NCI-H460 (cell line): ENCODE data around the gene NPEPL1. TPM values are rescaled to one million over a fixed set of nuclear protein-coding genes. Genes with fewer than 3 reads are reported as not detected.

Source experiments
- DNase-seq: peaks from one replicate; pipeline ENCODE4 v3.0.0-alpha.2; 2016; ENCODE audit warnings: low read depth; ENCODE audit errors: extremely low read depth
- total RNA-seq: library from RNA; depleted of rRNA; stranded (reverse); fragments of >200 nt; shearing (Covaris generic); gene quantifications from 2 replicates; pipeline ENCODE4 v1.2.3, GENCODE V29; 2014

Gene NPEPL1
- total RNA-seq, 1 experiment from 2014 or later = 20.9 TPM

DNA sequence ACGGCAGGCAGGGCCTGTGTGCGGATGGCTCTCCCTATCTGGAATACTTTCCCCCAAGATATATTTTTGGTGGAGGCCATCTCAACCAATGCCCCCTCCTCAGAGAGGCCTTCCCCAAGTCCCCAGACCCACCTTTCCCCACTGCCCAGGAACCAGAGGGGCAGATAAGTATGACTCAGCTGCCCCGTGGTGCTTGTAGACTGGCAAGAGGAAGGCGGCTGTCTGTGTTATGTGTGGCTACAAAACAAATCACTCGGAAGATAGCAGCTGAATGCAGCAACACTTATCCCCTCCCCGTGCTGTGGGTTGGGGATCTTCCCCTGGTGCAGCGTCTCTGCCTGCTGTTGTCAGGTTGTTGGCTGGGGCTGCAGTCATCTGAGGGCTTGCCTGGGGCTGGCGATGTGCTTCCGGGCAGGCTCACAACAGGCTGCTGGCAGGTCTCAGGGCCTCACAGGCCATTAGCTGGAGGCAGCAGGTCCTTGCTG, 7.1 kb downstream of the NPEPL1 start:
- DNase-seq = no peak

DNA sequence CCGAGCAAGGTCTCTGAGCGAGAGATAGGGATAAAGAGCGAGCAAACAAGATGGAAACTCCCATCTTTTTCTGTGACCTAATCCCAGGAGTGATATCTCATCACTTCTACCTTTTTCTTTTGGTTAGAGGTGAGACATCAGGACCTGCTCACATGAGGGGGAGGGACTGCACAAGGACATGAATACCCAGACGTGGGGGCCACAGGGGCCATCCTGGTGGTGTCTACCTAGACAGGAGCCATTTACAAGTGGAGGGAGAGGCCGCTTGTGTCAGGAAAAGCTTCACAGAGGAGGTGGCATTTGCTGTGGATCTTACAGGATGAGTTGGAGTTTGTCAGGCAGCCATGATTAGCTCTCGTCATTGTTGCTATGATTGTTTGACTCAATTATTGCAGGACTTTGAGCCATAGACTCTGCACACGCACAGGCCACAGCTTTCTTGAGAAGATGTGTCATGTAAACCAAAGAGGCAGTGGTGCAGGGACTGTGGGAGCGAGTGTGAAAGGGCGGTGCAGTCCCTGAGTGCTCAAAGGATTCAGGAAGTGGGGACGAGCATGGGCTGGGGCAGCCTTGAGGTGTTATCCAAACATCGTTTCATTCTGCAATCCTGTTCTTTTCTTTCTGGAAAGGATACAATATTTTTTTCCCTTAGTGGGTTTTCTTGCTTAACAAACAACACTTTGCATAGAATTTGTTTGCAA, 7.7 kb downstream of the NPEPL1 start:
- DNase-seq = no peak

DNA sequence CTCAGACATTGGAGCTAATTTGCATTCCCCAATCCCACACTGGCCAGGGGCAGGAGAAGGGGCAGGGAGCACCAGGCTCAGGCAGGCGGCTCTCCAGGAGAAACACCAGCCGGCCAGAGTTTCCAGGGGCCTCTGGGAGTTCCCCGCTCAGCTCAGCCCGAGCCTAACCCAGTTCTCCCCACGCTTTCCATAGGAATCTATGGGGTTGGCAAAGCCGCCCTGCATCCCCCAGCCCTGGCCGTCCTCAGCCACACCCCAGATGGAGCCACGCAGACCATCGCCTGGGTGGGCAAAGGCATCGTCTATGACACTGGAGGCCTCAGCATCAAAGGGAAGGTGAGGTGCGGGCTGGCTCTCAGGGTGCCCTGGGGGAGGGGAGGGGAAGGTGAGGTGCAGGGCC, 8.2 kb downstream of the NPEPL1 start:
- no peak for DNase-seq

DNA sequence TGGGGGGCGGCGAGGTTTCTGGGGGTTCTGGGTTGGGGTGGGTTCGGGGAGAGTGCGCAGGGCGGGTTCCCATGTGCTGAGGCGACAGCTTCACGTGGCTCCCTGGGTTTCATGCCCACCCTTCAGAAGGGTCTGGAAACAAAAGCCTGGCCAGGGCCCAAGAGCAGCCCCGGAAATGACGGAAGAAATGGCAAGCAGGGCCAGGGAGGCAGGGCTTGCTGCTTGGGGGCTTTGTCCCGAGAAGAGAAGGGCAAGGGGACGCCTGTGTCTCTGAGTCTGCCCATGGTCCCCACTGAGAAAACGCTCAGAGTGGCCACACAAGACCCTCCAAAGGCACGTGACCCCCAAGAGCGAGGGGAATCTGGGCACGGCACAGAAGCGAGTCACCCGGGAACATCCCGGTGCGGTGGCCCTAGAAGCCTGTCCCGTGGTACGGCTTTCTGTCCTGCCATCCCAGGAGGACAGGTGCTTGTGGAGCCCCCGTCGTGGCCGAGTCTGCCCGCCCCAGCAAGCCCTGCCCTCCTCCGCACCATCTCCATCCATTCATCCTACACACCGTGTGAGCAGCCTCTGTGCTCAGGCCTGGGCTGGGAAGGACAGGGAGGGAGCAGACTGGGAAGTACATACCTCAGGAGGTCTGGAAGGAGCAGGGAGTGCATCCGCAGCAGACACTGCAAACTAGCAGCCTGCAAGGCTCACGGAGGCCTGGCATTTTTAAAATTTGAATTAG, 9.0 kb downstream of the NPEPL1 start:
- DNase-seq = no peak

DNA sequence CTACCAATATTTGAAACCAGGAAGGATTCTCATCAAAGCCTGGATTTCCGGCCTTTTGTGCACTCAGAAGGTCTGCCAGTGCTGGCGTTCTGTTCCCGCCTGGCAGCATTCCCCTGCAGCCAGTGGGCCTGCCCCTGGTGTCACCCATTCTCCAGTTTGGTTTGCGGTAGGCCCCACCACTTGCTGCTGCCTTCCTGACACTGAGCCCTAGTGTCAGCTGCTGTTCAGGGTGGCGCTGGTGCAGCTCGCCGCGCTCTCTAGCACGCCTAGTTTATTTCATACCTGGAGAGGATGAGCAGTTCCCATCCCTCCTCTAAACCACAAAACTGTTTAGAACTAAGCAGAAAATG, 9.5 kb downstream of the NPEPL1 start:
- DNase-seq = no peak

DNA sequence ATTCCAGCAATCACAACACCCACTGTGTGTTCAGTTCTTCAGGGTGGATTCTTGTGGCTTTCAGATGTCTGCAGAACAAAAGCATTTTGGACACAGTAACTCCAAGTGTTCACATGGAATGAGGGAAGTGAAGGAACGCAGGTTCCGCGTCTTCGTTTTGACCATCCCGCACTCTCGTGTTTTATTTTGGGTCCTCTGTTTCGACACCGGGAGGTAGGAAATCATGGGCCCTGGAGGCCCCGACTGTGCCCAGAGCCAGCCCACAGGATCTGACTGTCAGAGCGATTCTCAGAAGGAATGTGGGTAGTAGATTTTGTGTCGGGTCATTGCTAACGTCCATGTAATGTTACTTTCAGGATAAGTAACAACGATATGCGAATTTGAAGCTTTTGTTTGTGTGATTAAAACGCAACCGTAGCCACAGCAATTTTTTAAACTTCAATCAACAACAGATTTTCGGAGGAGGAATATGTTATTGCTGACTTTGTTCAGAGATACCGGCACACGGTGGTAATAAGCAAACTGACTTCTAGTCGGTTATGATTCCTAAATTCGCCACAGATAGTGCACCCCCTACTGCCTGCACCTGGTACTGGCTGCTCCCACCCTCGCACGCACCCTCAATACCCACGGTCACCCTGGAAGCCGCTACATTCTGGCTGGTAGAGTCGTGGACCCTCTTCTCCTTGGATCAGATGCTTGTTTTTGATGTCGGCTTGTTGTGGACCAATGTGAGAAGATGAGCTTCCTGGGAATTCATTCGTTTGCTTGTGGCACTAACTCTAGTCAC, 10.5 kb downstream of the NPEPL1 start:
- no peak for DNase-seq

DNA sequence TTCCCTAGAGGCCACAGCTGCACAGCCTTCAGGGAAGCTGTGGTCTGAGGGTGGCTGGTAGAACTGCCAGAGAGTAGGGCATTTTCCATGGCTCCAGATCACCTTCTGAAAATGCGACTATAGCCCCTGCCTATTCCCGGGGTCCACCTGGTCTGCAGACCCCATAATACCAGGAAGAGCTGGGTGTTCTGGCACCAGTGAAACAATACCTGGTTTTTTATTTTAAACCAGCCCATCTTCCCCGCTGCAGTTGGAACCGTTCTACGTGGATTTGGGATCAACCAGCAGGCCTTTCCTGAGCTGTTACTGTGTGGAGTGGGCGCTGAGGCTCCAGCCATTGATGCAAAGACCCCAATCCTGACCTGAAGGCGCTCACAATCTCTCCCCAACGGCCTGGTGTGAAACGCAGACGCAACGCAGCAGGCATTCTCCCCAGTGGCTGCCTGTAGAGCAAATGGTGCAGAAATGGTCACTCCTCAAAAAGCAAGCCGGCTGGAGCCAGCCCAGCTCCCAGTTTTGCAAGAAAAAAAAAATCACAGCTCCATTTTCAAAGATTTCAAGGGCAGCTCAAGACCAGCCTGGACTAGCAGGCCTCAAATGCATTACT, 11.3 kb downstream of the NPEPL1 start:
- DNase-seq = no peak

DNA sequence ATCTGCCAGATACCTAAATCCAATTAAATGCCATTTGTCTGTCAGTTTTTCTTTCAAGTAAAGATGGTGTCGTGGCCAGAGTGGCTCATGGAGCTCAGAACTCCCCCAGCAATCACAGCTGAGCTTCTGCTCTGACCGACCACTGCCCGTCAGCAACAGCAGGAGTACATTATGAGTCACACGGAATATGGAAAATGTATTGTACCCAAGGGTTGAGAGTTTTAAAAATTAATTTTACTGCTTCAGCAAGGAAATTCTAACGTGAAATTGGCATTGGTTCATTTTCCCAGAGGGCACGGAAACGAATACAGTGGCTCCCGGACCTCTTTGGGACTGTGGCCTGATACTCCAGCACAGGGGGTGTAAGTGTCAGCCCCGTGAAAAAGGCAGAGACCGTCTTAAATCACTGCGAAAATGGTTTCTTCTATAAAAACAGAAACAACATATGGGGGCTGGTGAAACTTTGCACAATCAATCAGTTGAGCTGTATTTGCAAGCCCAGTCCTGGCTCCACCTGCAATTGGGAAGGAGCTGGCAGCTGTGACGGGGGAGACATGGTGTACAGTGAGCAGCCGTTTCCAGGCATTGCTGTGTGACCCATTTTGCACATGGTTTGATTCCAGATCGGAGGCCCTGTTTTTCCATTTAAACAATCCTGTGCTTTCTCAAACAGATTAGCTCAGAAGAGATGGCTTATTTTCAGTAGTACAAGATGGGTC, 12.8 kb downstream of the NPEPL1 start:
- no peak for DNase-seq

DNA sequence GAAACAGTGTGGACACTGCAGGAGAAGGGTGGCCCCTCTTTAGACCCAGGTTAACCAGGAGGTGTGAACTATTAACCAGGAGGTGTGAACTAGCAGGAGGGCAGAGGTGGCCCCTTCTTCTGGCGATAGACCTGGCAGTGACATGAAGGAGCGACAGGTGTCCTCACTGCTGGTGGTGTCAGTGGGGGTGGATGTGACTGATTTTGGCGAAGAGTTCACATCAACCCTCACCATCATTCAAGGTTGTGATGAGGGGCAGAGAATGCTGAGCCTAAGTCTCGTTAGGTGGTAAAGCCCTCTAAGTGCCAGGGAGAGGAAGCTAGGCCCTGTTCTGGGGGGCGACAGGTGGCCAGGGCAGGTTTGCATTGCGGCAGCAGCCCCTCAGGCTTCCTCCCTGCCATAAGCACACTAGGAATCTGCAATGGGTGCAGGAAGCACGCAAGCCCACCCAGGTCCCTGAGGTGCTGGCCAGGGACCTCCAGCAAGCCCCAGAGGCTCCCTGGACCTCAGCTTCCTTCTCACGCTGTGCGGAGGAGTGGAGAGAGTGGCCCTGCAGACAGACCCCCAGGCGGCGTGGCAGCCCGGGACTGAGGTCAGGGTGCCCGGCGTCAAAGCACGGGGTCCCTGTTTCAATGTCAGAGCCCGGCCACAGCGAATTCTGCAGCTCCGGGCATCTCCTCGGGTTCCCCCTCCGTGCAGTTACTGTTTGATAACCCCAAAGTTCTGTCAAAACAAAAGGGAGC, 13.7 kb downstream of the NPEPL1 start:
- DNase-seq = no peak

DNA sequence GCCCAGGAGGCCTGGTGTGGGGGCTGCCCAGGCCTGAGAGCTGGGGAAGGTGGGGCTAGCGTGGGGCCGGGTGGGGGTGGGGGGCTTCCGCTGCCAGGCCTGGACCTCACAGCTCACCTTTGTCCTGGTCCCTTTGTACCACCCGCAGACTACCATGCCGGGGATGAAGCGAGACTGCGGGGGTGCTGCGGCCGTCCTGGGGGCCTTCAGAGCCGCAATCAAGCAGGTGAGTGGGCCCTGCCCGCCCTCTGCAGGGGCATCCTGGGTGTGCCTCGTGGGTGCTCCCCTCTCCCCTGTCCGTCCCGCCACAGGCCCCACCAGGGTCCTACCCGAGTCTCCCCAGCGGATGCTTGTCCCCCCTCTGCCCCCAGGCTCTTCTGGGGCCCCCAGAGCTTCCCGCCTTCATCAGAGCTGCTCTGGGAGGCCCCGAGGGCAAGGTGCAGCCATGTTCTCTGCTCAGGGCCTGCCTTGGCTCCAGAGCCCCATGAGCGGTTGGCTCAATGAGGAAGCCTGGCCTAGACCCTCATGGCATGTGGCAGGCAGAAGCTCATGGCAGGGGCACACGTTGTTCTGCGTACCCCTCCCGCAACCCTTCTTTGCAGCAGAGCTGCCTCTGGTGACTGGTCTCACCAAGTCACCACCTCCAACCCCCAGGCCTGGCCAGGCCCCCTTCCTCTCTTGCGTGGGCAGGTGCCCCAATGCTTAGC, 14.5 kb downstream of the NPEPL1 start:
- DNase-seq = no peak

DNA sequence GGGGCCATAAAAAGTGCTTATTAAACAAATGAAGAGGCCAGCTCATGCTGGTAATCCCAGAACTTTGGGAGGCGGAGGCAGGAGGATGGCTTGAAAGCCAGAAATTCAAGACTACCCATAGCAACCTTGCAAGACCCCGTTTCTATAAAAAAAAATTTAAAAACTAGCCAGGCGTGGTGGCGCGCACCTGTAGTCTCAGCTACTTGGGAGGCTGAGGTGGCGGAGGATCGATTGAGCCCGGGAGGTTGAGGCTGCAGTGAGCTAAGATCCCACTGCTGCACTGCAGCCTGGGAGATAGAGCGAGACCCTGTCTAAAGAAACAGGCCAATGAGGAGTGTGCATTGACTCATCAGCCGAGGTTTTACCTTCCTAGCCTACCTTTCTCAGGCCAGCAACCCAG, 15.2 kb downstream of the NPEPL1 start:
- DNase-seq = no peak

DNA sequence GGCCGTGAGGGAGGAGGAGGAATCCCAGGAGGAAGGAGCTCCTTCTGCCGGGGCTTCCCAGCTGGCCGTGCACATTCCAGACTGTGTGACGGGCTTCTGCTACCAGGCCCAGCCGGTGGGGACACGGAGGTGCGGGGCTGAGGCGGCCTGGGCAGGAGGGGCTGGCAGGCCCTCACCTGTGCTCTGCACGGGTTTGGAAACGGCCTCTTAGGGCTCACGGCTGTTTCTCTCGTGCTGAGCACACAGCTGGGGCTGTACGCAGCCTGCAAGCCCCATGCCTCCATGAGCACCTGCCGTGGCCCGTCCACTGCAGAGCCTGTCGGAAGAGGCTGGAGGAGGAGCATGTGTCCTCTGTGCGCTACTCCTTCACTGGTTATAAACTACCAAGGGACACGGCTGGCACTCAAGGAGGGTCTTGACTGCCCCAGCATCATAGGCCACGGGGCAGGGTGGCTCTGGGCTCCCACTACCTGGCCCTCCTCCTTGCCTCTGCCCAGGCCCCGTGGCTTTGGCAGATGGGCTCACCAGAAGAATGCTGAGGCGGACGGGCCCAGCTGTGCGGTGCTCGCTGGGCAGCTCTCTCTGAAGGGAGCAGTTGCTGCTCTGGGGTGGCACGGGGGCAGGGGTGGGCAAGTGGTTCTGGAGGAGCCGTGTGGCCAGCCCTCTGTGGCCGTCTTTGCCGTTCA, 15.8 kb downstream of the NPEPL1 start:
- no peak for DNase-seq

DNA sequence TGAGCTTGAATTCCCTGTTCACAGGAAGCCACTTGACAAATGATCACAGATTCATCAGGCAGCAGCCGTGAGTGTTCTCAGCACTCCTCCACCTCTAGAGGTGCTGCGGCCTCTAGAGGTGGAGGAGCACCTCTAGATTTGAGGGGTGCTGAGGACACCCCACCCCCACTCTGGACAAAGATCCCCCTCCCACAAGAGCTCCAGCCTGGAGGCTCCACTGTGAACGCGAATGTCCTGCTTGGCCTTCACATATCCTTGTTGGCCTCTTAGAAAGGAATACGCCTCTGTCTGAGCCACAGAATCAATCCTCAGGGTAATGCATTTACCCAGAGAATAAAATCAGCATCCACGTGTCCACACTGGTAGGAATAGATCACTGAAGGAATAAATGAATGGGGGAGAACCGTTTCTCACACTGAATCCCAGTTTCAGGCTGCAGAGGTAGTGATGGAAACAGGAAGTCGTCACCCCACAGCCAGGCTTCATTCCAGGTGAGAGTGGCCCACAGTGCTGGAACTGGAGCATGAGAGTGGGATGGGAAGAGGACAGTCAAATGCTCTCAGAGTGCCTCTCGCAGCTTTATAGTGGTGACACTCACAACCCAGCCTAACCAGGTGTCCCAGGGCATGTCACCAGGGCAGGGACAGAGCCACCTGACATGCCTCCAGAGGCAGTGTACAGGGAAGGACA, 16.6 kb downstream of the NPEPL1 start:
- no peak for DNase-seq

DNA sequence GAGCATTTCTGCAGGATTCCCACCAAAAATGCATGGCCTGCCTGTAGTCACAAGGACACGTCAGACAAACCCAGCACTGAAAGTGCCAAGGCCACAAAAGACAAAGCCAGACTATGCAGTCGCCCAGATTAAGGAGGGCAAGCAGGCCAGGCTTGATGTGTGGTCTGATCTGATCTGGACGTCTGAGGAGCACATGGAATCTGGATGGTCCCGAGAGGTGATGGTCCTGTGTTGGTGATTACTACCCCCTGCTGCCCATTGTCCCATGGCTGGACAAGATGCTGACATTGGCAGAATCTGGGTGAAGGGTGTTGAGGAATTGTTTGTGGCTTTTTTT, 17.1 kb downstream of the NPEPL1 start:
- DNase-seq = no peak

DNA sequence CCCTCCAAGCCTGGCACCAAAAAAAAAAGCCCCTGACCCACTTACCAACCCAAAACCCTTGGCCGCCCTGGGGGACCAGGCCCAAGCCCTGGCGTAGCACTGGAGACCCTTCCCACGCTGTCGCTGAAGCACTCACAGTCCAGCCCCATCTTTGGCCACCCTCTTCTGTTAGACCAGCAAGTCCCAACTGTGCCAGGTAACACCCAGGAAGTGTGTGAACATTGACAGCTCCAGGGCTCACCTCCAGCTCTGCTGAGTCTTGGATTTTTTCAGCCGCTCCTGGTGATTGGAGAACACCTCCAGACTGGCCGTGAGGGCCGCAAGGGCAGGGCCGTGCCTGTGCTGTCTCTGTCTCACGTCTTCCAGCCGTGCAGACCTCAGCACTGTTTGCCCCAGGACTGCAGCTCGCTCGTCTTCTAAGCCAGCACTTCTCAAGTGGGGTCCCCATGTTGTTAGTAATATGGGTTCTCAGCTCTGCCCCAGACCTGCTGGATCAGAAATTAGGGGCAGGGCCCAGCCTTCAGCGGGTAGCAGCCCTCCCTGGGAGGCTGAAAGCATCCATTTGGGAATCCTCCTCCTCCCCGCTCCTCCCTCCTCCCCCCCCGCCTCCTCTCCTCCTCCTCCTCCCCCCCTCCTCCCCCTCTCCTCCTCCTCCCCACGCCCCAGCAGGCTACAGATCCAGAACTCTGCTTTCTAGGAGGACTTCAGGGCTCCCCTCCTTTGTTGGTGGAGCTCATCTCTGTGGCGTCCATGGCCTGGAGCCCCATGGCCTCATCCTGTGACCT, 18.1 kb downstream of the NPEPL1 start:
- no peak for DNase-seq

DNA sequence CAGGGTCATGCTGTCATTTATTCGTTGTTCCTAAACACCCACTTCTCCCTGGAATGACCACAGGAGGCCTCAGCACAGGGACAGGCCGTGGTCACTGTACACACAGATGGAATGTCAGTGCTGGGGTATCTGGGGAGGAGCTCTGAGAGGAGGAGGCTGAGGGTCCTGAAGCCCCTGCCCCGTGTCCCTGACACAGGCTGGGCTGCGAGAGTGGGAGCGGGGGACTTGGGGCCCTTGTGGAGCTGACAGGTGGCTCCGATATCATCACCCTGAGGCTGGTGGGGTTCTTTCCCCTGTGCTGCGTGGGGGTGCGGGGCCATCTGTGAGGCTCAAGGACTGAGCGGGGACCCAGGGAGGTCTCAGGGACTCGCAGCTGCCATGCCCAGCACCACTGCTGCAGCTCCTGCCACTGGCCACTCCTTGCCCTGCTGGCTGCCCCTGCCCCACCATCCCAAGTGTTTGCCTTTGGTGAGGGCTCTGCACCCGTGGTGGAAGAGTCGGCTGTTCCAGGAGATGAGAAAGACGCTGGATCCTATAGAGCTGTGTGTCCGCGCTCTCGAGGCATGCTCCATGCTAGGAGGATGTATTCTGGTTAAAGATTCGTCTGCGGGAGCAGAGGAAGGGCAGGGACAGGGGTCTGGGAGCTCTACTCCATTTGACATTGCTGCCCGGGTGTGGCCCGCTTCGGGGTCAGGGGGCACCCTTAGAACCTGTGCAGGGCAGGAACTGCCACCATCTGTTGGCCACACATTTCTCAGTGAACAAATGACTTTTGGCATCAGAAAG, 18.9 kb downstream of the NPEPL1 start:
- DNase-seq = no peak
